Neuronal stem cell (in vitro differentiated cells): Measurements from ENCODE around the gene LAMP2.
A peak's percentile ranks its signal among the peaks of the same experiment; 100 is the strongest.

Experiments used
- DNase-seq: peaks from one replicate; pipeline ENCODE4 v3.0.0-alpha.2; 2013; ENCODE audit warnings: low spot score
- H2AFZ ChIP-seq: one replicate; pipeline ENCODE4 v1.6.1; 2013; ENCODE audit warnings: mild to moderate bottlenecking, low read length, inconsistent platforms
- H2AK5ac ChIP-seq: 2 replicates; pipeline ENCODE4 v1.6.1; 2013; ENCODE audit warnings: low read depth, mild to moderate bottlenecking, inconsistent platforms, low read length, moderate library complexity, mixed read lengths
- H2BK120ac ChIP-seq: 2 replicates; pipeline ENCODE4 v1.6.1; 2013; ENCODE audit warnings: low read depth, mild to moderate bottlenecking, inconsistent platforms, low read length, moderate library complexity, mixed read lengths
- H2BK12ac ChIP-seq: one replicate; pipeline ENCODE4 v1.6.1; 2013; ENCODE audit warnings: low read length, inconsistent platforms
- H2BK15ac ChIP-seq: 2 replicates; pipeline ENCODE4 v1.6.1; 2013; ENCODE audit warnings: mild to moderate bottlenecking, low read length, inconsistent platforms, mixed read lengths
- H2BK5ac ChIP-seq: one replicate; pipeline ENCODE4 v1.6.1; 2013; ENCODE audit warnings: inconsistent platforms, mild to moderate bottlenecking, low read length, moderate library complexity
- H3K14ac ChIP-seq: one replicate; pipeline ENCODE4 v1.6.1; 2013; ENCODE audit warnings: low read length, inconsistent platforms
- H3K18ac ChIP-seq: 2 replicates; pipeline ENCODE4 v1.6.1; 2013; ENCODE audit warnings: low read length, inconsistent platforms
- H3K23ac ChIP-seq: 2 replicates; pipeline ENCODE4 v1.6.1; 2013; ENCODE audit warnings: low read depth, mild to moderate bottlenecking, mixed read lengths, low read length, inconsistent platforms; ENCODE audit not compliant: poor library complexity
- H3K27ac ChIP-seq: replicated peaks from 3 replicates; pipeline ENCODE4 v1.5.1; 2013; ENCODE audit warnings: low read length, inconsistent platforms
- H3K27me3 ChIP-seq, 3 experiments: 2 replicates each; pipeline ENCODE4 v1.6.1; 2013; ENCODE audit warnings: low read length in 3 of 3, mild to moderate bottlenecking in 2 of 3, inconsistent platforms in 1 of 3, low read depth in 1 of 3, mixed read lengths in 1 of 3, moderate library complexity in 1 of 3; ENCODE audit not compliant: control insufficient read depth in 3 of 3, insufficient read depth in 3 of 3
- H3K36me3 ChIP-seq, 2 donors: replicated peaks in 1 of 2; 2 replicates each; pipeline ENCODE4 v1.6.1; 2013; ENCODE audit warnings: low read length in 2 of 2; ENCODE audit not compliant: control insufficient read depth in 2 of 2, insufficient read depth in 2 of 2
- H3K4ac ChIP-seq: 2 replicates; pipeline ENCODE4 v1.6.1; 2013; ENCODE audit warnings: inconsistent platforms, mild to moderate bottlenecking, low read length, moderate library complexity
- H3K4me1 ChIP-seq, 2 donors: 1 replicate in 1 of 2; 2 replicates in 1 of 2; pipeline ENCODE4 v1.6.1; 2013; ENCODE audit warnings: low read length in 2 of 2, low read depth in 1 of 2; ENCODE audit not compliant: control insufficient read depth in 2 of 2, insufficient read depth in 1 of 2
- H3K4me2 ChIP-seq: one replicate; pipeline ENCODE4 v1.6.1; 2013; ENCODE audit warnings: mild to moderate bottlenecking, low read length, inconsistent platforms; ENCODE audit not compliant: insufficient read depth, poor library complexity, severe bottlenecking
- H3K4me3 ChIP-seq, 2 donors: 2 replicates each; pipeline ENCODE4 v1.5.1; 2013; ENCODE audit warnings: low read length in 2 of 2, mild to moderate bottlenecking in 2 of 2, inconsistent platforms in 1 of 2, moderate library complexity in 1 of 2
- H3K79me1 ChIP-seq: one replicate; pipeline ENCODE4 v1.6.1; 2013; ENCODE audit warnings: low read depth, mild to moderate bottlenecking, inconsistent platforms, low read length, moderate library complexity
- H3K9ac ChIP-seq: one replicate; pipeline ENCODE4 v1.6.1; 2013; ENCODE audit warnings: mild to moderate bottlenecking, low read depth, low read length, inconsistent platforms; ENCODE audit not compliant: poor library complexity
- H3K9me3 ChIP-seq, 2 donors: replicated peaks in 1 of 2; 2 replicates each; pipeline versions ENCODE3 to v1.6.1; 2013; ENCODE audit warnings: low read length in 2 of 2, mild to moderate bottlenecking in 2 of 2, inconsistent platforms in 1 of 2, low read depth in 1 of 2, mixed read lengths in 1 of 2, moderate library complexity in 1 of 2; ENCODE audit not compliant: control insufficient read depth in 2 of 2, insufficient read depth in 1 of 2
- H4K8ac ChIP-seq: one replicate; pipeline ENCODE4 v1.6.1; 2013; ENCODE audit warnings: low read depth, mild to moderate bottlenecking, inconsistent platforms, low read length, moderate library complexity
- H4K91ac ChIP-seq: one replicate; pipeline ENCODE4 v1.6.1; 2013; ENCODE audit warnings: low read length, low read depth, mild to moderate bottlenecking, inconsistent platforms; ENCODE audit not compliant: poor library complexity
- WGBS, 2 donors: extraction: QIAGEN DNeasy Blood & Tissue Kit; methylation state at CpG; one replicate each; pipeline ENCODE4 v1.1.7; 2013; ENCODE audit warnings: missing lambda C conversion rate in 2 of 2, mixed read lengths in 1 of 2; ENCODE audit not compliant: insufficient read length in 2 of 2, insufficient replicate concordance in 1 of 2; ENCODE audit errors: extremely low coverage in 2 of 2; 5-methylcytosine and 5-hydroxymethylcytosine counted together

Gene LAMP2

DNA sequence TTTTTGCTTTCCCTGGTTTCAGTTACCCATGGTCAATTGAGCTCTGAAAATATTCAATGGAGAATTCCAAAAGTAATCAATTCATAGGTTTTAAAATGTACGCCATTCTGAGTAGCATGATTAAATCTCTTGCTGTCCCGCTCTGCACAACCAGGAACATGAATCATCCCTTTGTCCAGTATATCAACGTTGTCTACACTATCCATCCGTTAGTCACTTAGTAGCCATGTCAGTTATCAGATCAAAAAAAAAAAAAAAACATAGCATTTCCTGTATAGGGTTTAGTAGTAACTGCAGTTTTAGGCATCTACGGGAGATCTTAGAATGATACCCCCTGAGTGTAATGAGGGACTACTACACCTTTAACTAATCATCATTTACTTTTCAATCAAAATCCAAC lies 15.1 kb downstream of the LAMP2 start:
- Histone ChIP-seq H2AFZ (no peak overlapping the region), H3K9ac (no peak overlapping the region), H3K79me1 (no peaks in the 10 kb centered on the region), H3K23ac (no peak overlapping the region), H3K36me3 (peaks cover 0 to 25% of the 10 kb centered on the region in 2 donors), H3K4me2 (no peak overlapping the region), H3K14ac (no peak overlapping the region), H4K8ac (no peak overlapping the region), H3K4ac (no peak overlapping the region), H3K4me1 (no peaks in the 10 kb centered on the region), H3K27me3 (no peaks in the 10 kb centered on the region), H2BK120ac (no peak overlapping the region), H4K91ac (no peak overlapping the region), H3K27ac (no peak overlapping the region), H2BK15ac (no peak overlapping the region), H3K4me3 (no peak overlapping the region), H2BK5ac (no peak overlapping the region), H3K9me3 (no peaks in the 10 kb centered on the region), H2AK5ac (no peak overlapping the region), H2BK12ac (no peak overlapping the region), H3K18ac (no peak overlapping the region)
- DNase-seq, result no peak
- WGBS, 2 donors, result no CpG with 5 or more reads among the region's 5 CpGs

GRCh38 chrX:120452131-120452530 lies 17.0 kb downstream of the LAMP2 start:
- Histone ChIP-seq H3K27ac (no peak overlapping the region), H3K9ac (no peak overlapping the region), H3K79me1 (no peaks in the 10 kb centered on the region), H3K4ac (no peak overlapping the region), H4K8ac (no peak overlapping the region), H2BK15ac (no peak overlapping the region), H3K4me3 (no peak overlapping the region), H3K14ac (no peak overlapping the region), H3K4me2 (no peak overlapping the region), H2BK12ac (no peak overlapping the region), H2AFZ (no peak overlapping the region), H3K23ac (no peak overlapping the region), H2AK5ac (no peak overlapping the region), H3K27me3 (no peaks in the 10 kb centered on the region), H2BK5ac (no peak overlapping the region), H4K91ac (no peak overlapping the region), H3K4me1 (no peaks in the 10 kb centered on the region), H2BK120ac (no peak overlapping the region), H3K9me3 (no peaks in the 10 kb centered on the region), H3K36me3 (peaks cover 0 to 37% of the 10 kb centered on the region in 2 donors), H3K18ac (no peak overlapping the region)
- no CpG with 5 or more reads among the region's 3 CpGs for WGBS, 2 donors
- DNase-seq, result peak; percentile 0

DNA sequence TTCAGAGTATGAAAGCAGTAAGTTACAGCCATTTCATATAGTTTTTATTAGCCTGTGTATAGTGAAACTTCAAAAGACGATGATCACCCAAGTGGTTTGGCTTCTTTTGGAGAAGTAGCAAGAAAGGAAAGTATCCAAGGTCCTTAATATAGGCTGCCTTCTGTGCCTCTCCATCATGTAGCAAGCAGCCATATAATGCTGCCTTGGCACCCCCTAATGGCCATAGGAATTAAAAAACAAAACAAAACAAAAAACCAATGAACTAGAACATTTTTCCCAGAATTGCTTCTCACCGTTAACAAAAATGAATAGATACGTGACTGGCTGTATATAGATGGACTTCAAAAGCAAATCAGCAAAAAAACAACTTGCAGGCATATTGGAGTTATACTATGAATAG lies 18.9 kb downstream of the LAMP2 start:
- DNase-seq, result no peak
- Histone ChIP-seq H3K9me3 (no peaks in the 10 kb centered on the region), H3K27me3 (no peaks in the 10 kb centered on the region)

GRCh38 chrX:120446498-120446897 lies 22.6 kb downstream of the LAMP2 start:
- Histone ChIP-seq H4K8ac (no peak overlapping the region), H3K4me1 (no peaks in the 10 kb centered on the region), H2AK5ac (no peak overlapping the region), H3K4ac (no peak overlapping the region), H2BK120ac (no peak overlapping the region), H3K9me3 (no peaks in the 10 kb centered on the region), H3K9ac (no peak overlapping the region), H2BK5ac (no peak overlapping the region), H2BK15ac (no peak overlapping the region), H3K18ac (no peak overlapping the region), H3K79me1 (no peaks in the 10 kb centered on the region), H3K14ac (no peak overlapping the region), H4K91ac (no peak overlapping the region), H3K4me3 (no peak overlapping the region), H3K4me2 (no peak overlapping the region), H3K27me3 (no peaks in the 10 kb centered on the region), H3K36me3 (peaks cover 0 to 54% of the 10 kb centered on the region in 2 donors), H3K23ac (no peak overlapping the region), H2BK12ac (no peak overlapping the region), H3K27ac (no peak overlapping the region), H2AFZ (no peak overlapping the region)
- no CpG with 5 or more reads among the region's 8 CpGs for WGBS, 2 donors
- DNase-seq, result no peak

More for the DNA sequence above, 18.9 kb downstream of the LAMP2 start:
- no peak overlapping the region for H2BK15ac ChIP-seq
- peaks cover 0 to 45% of the 10 kb centered on the region in 2 donors for H3K36me3 ChIP-seq
- H3K14ac ChIP-seq, result no peak overlapping the region
- H3K9ac ChIP-seq, result no peak overlapping the region
- no peak overlapping the region for H2AK5ac ChIP-seq
- no peak overlapping the region for H3K23ac ChIP-seq
- H3K27ac ChIP-seq, result no peak overlapping the region
- H2BK5ac ChIP-seq, result no peak overlapping the region
- no peak overlapping the region for H4K8ac ChIP-seq
- no peak overlapping the region for H3K4me3 ChIP-seq
- WGBS, 2 donors, result no CpG with 5 or more reads among the region's 3 CpGs
- H2BK12ac ChIP-seq, result no peak overlapping the region
- H3K79me1 ChIP-seq, result no peaks in the 10 kb centered on the region
- no peak overlapping the region for H2AFZ ChIP-seq
- no peak overlapping the region for H3K4me2 ChIP-seq
- no peak overlapping the region for H3K18ac ChIP-seq
- no peak overlapping the region for H2BK120ac ChIP-seq
- H3K4ac ChIP-seq, result no peak overlapping the region
- H4K91ac ChIP-seq, result no peak overlapping the region
- H3K4me1 ChIP-seq, result no peaks in the 10 kb centered on the region
